GM10248 (cell line): ENCODE measurements around the gene PTMS.

Experiments
- CTCF ChIA-PET: fragments of 300-600 bp; sonication (Branson Sonifier 250); formaldehyde crosslinking; extraction: SDS; loops from one replicate; lab custom pipeline; 2021; ENCODE audit warnings: antibody characterized with exemption; lab: Yijun Ruan, JAX
- POLR2A ChIA-PET: fragments of 350-650 bp; sonication (Branson Sonifier 250); formaldehyde crosslinking; extraction: SDS; loops from one replicate; lab custom pipeline; 2020; ENCODE audit warnings: antibody characterized with exemption; lab: Yijun Ruan, JAX
- DNase-seq: peaks from one replicate; pipeline ENCODE4 v3.0.0; 2012; ENCODE audit errors: extremely low spot score
- CTCF ChIP-seq: IDR thresholded peaks from 2 replicates; pipeline ENCODE4 v1.5.1; 2012; ENCODE audit warnings: mild to moderate bottlenecking, low read depth; ENCODE audit errors: extremely low read depth, missing control alignments, control extremely low read depth

PTMS gene

GRCh38 chr12:6788972-6789924 lies 23.1 kb downstream of the PTMS start, which contains the start of gene CD4:
Gene CD4, plus strand, starts transcription at chr12:6789528. Its CDS starts 10,611 bp downstream, at chr12:6800139.
- ChIA-PET POLR2A (interaction anchor here (0.7 kb wide), 1 partner anchor 255 kb away, joined by 3 read pairs; the partner anchor contains the start of gene GAPDH), CTCF (interaction anchor here (0.9 to 4.5 kb wide), 7 partner anchors 10 to 45 kb away, joined by 3 to 33 read pairs (median 4); partner anchors contain the start of genes MLF2 and PTMS)
- no peak for TF ChIP-seq CTCF
- no peak for DNase-seq

- DNase-seq, result no peak
- POLR2A ChIA-PET, result no interaction called here
- TF ChIP-seq CTCF, result no peak
- CTCF ChIA-PET, result interaction anchor here (0.6 to 4.5 kb wide), 3 partner anchors 11 to 38 kb away, joined by 3 to 33 read pairs (median 5); partner anchors contain the start of gene MLF2
These were observed 24.5 kb downstream of the PTMS start for GRCh38 chr12:6790496-6791150.

GRCh38 chr12:6791931-6792520 lies 25.9 kb downstream of the PTMS start:
- TF ChIP-seq CTCF, result no peak
- no peak for DNase-seq
- ChIA-PET POLR2A (interaction anchor here (1.1 kb wide), 1 partner anchor 75 kb away, joined by 4 read pairs; the partner anchor contains the start of gene TPI1), CTCF (interaction anchor here (0.7 to 2.2 kb wide), 11 partner anchors 9 to 81 kb away, joined by 3 to 8 read pairs (median 4); partner anchors contain the start of genes MLF2, PTMS and SPSB2)

- POLR2A ChIA-PET, result interaction anchor here (1.1 kb wide), 1 partner anchor 74 kb away, joined by 4 read pairs; the partner anchor contains the start of gene TPI1
- no peak for TF ChIP-seq CTCF
- DNase-seq, result peak; percentile 50
- CTCF ChIA-PET, result interaction anchor here (0.7 to 2.2 kb wide), 13 partner anchors 9 to 80 kb away, joined by 3 to 8 read pairs (median 4); partner anchors contain the start of genes MLF2 and SPSB2
These were observed 26.5 kb downstream of the PTMS start for GRCh38 chr12:6792522-6793201.

GRCh38 chr12:6795088-6795487 lies 28.9 kb downstream of the PTMS start:
- no peak for TF ChIP-seq CTCF
- POLR2A ChIA-PET, result interaction anchor here (0.5 kb wide), 1 partner anchor 122 kb away, joined by 3 read pairs; no protein-coding TSS in a partner anchor
- CTCF ChIA-PET, result interaction anchor here (0.8 to 0.9 kb wide), 2 partner anchors 16 to 29 kb away, joined by 3 read pairs; partner anchors contain the start of gene PTMS
- DNase-seq, result no peak
